Measurements from ENCODE around the gene SEPTIN12.

SEPTIN12 gene, protein sequence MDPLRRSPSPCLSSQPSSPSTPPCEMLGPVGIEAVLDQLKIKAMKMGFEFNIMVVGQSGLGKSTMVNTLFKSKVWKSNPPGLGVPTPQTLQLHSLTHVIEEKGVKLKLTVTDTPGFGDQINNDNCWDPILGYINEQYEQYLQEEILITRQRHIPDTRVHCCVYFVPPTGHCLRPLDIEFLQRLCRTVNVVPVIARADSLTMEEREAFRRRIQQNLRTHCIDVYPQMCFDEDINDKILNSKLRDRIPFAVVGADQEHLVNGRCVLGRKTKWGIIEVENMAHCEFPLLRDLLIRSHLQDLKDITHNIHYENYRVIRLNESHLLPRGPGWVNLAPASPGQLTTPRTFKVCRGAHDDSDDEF

DNA sequence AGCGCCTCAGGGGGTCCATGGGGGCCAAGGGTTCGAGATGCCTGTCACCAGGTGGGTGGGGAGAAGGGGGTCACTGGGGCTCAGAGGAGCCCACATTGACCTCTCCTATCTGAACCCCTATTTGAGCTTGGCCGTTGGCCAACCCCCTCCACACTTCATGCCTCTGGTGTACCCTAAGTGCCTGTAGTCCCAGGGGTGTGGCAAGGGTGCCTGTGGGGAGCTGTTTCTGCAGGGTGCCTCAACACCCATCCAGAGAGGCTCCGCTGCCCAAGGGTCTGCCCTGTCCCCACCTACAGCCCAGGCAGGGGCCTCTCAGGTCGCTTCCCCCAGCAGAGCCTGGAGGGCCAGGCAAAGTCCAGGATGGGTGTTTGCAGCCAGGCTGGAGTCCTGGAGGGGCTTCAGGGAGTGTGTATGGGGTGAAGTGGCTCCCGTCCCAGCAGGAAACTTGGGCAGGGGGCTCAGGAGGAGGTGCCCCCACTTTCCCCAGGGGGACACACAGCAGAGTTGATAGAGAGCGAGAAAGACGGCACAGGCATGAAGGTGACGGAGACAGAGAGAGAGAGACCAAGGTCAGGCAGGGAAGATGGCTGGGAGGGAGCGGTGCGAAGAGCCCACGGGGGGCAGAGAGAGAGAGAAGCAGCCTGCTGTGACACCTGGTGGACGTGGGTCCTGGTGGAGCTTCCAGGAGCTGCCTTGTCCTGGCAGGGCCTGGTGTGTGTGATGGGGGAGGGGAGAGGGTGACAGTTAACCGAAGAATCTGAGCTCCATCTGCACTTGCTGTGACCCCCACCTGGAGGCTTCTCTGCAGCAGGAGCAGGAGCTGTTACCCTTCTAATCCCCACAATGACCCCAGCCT lies at the start of gene SEPTIN12:
TSS of gene SEPTIN12 (minus strand) at position 719 of the 856 bp plus-strand sequence. CDS start at position 19, 700 bp downstream.
- DNase-seq = no peak

DNA sequence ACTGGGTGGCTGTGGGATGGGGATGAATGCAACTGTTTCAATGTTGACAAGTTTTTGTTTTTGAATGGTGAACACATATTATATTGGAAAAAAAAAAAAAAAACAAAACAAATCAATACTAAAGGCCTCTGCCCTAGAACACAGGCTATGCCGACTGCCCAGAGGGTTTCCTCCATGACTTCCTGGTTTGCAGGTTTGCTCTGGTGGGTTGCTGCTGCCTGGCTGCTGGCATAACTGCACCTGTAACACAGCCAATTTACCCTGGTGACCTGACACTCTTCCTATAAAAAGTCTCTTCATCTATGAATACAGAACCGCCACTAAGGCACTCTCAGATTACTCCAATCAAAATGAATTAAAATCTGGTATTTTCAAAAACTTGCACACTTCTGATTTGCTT lies 48.6 kb upstream of the SEPTIN12 start:
- no peak for DNase-seq

DNA sequence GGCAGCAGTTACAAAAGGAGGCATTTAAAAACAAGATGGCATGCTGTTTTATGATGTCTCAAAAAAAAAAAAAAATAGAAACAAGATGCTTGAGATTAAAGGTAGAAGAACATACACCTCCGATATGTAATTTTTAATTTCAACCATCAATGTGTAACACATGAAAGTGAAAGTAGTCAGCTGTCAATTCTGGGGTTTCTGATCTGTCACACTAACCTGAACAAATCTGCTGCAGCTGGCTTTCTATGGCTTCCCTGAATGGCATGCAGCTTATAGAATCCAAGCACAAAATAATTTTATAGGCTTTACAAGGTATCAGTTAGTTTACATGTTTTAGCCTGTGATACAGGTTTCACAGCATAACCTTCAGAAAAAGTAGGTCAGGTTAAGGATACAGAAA lies 45.4 kb upstream of the SEPTIN12 start:
- DNase-seq = no peak

DNA sequence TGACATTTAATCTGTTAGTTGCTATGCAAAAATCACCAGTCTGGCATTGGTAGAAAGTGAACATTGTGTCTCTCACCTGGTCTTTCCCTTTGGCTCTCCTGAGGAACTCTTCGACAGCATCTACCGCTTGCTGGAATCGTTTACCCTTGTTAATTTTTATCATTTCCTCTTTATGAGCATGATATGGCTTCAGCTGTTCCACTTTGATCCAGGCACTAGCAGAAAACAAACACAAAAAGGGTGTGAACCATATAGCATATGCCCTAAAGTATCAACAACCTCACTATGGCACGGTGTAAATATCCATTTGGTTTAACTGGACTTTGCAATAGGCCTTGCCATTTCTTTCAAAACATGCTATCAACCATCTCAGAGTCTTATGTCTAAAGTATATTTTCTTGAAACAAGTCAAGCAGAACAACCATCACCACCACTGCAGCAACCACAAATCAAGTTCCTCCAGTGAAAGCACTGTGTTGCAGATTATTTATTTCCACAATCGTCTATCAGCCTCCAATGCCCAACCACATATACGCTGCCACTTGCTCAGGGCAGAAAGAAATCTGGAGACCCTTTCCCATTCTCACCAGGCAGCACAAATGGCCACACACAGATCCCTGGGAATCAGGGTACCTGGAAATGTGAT lies 44.7 kb upstream of the SEPTIN12 start:
- DNase-seq = no peak

DNA sequence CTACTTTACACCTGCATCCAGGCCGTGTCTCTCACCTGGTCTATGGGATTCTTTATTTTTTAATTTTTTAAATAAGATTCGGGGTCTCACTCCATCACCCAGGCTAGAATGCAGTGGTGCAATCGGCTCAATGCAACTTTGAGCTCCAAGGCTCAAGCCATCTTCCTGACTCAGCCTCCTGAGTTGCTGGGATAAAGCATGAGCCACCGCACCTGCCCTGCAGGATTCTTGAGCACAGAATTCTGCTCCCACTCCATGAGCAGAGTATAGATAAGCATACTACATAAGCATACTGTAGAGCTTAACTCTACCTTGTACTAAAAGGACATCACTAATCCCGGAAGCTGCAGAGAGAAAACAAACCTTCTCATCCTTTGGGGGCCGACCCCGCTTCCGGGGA lies 43.5 kb upstream of the SEPTIN12 start:
- DNase-seq = no peak

- DNase-seq = no peak
Measured at GRCh38 chr16:4830408-4830807, 42.3 kb upstream of the SEPTIN12 start.

DNA sequence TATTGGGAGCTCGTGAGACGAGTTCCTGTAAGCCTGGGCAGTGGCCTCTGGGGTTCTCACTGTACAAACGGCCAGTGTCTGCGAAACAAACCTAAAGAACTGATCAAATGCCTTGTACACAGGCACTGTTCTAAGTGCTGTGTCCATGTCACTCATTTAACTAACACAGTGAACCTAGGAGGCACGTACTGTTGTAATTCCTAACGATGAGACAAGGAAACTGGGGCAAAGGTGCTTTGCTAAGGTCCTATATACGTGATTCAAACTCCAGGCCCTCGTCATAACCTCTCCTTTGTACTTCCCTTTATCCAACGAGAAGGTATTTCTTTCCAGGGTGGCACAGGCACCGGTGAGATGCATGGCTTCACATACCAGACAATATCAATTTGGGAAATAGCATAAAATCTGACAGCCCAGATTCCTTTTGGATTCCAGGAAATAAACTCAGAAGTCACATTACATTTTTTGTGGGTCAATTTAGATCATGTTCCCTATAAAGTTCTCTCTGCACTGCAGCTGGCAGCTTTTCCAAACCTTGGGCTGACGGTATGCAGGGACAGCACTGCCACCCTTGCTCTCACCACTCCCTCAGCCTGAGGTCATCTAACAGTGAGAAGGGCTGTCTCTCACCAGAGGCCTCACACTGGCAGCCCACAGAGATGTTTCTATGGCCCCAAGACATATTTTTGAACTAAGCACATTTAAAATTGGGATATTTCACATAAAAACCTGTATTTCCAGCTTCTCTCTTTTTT lies 40.6 kb upstream of the SEPTIN12 start:
- no peak for DNase-seq

DNA sequence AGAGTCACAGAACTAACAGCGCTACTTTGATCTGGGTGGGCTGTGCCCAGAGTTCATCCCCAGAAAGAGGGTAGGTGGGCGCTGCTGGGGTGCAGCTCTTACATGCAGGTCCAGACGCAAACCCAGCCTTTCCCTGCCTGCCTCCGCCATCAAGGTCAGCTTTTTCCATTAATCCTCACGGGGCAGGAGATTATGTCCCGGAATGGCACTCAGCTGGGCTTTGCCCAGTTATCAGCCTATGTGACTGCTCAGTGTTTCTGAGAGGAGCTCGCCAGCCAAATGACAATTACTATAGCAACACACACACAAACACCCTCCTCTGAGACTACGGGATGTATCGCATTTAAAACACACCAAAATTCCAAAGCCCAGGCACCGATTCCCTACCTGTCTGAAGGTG lies 38.8 kb upstream of the SEPTIN12 start:
- DNase-seq = no peak

DNA sequence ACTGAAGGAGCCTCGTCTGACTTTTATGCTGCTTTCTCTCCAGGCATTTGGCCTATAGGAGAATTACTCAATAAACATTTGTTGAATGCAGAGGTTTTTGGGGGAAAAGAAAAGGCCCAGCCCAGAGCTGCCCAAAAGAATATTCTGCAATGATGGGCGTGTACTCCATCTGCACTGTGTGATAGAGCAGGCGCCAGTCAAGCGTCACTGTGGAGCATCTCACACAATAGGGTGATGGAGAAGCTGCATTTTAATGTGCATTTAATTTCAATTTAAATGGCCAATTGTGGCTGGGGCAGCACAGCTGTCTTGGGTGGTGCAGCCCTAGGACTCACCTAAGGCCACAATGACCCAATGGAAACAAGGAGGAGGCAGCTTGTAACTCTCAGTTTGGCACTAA lies 38.4 kb upstream of the SEPTIN12 start:
- DNase-seq = no peak

DNA sequence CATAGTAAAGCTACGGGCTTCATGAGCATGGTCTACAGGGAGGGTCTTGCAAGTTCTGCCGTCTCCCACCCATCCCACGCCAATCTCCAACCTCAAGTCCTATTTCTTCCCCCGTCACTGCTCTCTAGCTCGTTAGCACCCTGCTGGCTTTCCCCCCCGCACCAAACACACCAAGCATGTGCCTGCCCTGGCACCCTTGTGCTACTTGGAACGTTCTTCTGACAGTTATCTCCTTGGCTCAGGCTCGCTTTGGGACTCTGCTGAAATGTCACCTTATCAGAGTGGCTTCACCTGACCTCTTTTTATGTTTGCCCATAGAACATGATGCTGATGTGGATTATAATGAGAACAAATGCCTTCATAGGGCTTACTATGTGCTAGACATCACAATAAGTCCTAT lies 37.1 kb upstream of the SEPTIN12 start:
- no peak for DNase-seq

- no peak for DNase-seq
Measured at GRCh38 chr16:4820652-4821051, 32.5 kb upstream of the SEPTIN12 start.

DNA sequence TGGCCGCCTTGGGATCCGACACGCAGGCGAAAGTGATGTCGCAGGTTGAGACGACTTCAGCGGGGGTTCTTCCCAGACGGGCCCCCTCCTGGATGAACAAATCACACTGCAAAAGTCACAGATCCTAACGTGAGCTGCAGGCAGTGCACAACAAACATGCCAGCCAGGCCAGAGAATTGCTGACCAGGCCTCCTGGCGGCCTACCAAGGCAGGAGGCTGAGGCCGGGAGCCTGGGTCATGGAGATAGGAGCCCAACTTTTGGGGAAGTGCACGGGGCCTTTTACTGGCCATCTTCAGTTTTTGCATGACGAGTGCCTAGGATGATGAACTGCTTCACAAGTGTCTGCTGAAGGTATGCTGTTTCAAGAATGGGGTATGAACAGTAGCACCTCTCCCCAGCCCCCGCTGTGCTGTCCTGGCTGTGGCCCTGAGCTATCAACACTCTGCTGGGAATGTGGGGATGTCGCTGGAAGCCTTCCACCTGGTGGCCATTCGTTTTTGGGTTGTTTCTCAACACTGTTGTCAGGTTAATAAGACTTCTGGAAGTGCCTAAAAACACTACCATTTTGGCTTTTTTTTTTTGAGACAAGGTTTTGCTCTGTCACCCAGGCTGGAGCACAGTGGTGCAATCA lies 26.5 kb upstream of the SEPTIN12 start:
- DNase-seq = no peak

DNA sequence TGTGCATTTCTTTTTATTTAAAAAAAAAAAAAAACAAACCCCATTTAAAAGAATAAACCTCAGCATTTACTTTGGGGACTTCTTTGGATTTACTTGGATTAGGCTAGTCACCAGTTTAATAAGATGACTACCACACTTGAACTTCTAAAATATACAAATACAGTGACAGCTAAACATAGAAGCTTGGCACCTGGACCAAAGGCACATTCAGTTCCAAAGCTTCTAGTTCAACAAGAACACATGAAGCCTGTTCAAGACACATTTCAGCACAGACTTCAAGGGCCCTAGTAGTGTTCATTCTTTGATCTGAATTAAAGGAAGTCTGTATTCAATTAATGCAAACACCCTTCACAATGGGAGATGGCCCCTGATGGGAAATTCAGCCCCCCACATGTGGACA lies 25.9 kb upstream of the SEPTIN12 start:
- no peak for DNase-seq

- DNase-seq = no peak
Measured at GRCh38 chr16:4813251-4814003, 25.3 kb upstream of the SEPTIN12 start.

GRCh38 chr16:4811773-4812172 lies 23.6 kb upstream of the SEPTIN12 start:
- no peak for DNase-seq

DNA sequence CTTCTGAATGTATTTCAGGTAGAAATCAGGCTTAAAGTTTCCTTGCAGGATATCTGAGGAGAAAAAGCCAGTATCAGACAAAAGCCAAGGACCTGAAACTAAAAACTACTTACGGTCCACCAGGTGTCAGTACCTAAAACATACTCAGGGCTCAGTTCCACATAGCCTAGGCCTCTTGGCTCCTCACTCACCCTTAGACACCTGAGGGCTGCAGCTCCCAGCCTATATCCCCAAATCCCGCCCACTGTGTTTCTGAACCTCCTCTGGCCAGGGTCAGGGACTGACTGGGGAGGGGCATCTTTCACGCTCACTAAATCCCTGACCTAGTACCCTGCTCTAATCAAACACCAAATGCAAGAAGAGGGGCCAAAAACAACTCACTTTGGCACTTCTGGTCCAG lies 23.1 kb upstream of the SEPTIN12 start:
- DNase-seq = no peak

- DNase-seq = no peak
Measured at GRCh38 chr16:4806280-4806679, 18.1 kb upstream of the SEPTIN12 start.

GRCh38 chr16:4805231-4805630 lies 17.1 kb upstream of the SEPTIN12 start:
- no peak for DNase-seq

DNA sequence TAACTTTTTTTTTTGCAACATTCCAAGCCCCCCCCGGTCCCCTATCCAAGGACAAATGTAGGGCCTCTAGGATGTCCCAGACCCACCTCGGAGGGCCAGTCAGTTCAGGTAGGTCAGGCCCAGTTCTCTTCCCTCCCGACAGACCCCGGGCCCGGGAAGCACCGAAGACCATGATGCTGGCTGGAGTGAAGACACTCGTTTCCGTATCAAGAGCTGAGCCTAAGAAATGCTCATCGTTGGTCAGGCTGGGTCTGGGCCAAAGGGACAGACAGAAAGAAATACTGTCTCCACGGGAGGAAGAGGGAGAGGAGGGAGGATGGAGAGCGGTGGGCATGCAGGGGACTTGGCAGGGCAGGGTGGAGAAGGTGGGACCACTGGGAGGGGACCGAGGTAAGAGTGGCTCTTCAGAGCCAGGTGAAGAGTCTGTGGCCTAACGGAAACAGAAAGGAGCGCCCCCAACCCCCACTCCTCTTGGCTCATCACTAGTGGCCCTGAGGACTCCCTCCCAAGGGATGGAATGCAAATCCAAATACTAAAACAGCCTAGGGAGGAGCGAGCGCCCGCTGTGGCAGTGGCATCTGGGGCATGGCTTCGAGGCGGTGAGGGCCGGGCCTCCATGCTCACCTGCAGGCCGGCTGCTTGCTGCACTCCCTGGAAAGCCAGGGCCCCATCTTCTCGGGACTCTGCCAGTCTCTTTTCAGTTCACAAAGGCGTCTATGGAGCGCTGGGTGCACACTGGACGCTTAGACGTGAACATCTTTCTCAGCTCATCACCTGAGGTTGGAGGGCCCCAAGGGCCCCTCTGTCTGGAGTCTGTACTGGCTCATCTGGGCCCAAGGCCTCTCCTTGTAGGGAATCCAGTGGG lies 16.0 kb upstream of the SEPTIN12 start:
- DNase-seq = no peak

- no peak for DNase-seq
Measured at GRCh38 chr16:4803401-4803844, 15.3 kb upstream of the SEPTIN12 start.
